Endodermal cell (in vitro differentiated cells): ENCODE results near the gene NACA. TPM values are rescaled to one million over a fixed set of nuclear protein-coding genes. Genes with fewer than 3 reads are reported as not detected.

Experiments
- DNase-seq: peaks from one replicate; pipeline ENCODE4 v3.0.0-alpha.2; 2017
- H3K27ac ChIP-seq: 2 replicates; pipeline ENCODE4 v1.5.1; 2013; ENCODE audit warnings: mild to moderate bottlenecking, low read depth, low read length, moderate library complexity
- H3K27me3 ChIP-seq: 2 replicates; pipeline ENCODE4 v1.6.1; 2013; ENCODE audit warnings: mild to moderate bottlenecking, low read length, moderate library complexity; ENCODE audit not compliant: insufficient read depth, control insufficient read depth, poor library complexity, severe bottlenecking
- H3K36me3 ChIP-seq: 2 replicates; pipeline ENCODE4 v1.7.0; 2013; ENCODE audit warnings: mild to moderate bottlenecking, low read length, moderate library complexity; ENCODE audit not compliant: control insufficient read depth, insufficient read depth
- H3K4me1 ChIP-seq: one replicate; pipeline ENCODE4 v1.7.0; 2013; ENCODE audit warnings: low read length; ENCODE audit not compliant: control insufficient read depth, insufficient read depth
- H3K4me3 ChIP-seq: 2 replicates; pipeline ENCODE4 v1.5.1; 2013; ENCODE audit warnings: mild to moderate bottlenecking, low read length, moderate library complexity
- H3K9ac ChIP-seq: 2 replicates; pipeline ENCODE4 v1.6.1; 2013; ENCODE audit warnings: mild to moderate bottlenecking, low read length, moderate library complexity; ENCODE audit not compliant: poor library complexity, severe bottlenecking; ENCODE audit errors: extremely low read depth
- H3K9me3 ChIP-seq: 2 replicates; pipeline ENCODE4 v1.6.1; 2013; ENCODE audit warnings: mild to moderate bottlenecking, low read length, moderate library complexity; ENCODE audit not compliant: control insufficient read depth
- H3K27ac Mint-ChIP-seq: 2 replicates; pipeline ENCODE4 v1.8.0; 2020; ENCODE audit warnings: mixed read lengths
- H3K27me3 Mint-ChIP-seq: 2 replicates; pipeline ENCODE4 v1.8.0; 2021; ENCODE audit warnings: mild to moderate bottlenecking, mixed read lengths; ENCODE audit not compliant: insufficient read depth
- H3K36me3 Mint-ChIP-seq: 2 replicates; pipeline ENCODE4 v1.8.0; 2020; ENCODE audit warnings: low read depth, mixed read lengths
- H3K4me1 Mint-ChIP-seq: 2 replicates; pipeline ENCODE4 v1.8.0; 2020; ENCODE audit warnings: mixed read lengths
- H3K4me3 Mint-ChIP-seq: 2 replicates; pipeline ENCODE4 v1.8.0; 2020; ENCODE audit warnings: mild to moderate bottlenecking, moderate library complexity, mixed read lengths
- H3K9me3 Mint-ChIP-seq: 2 replicates; pipeline ENCODE4 v1.8.0; 2020; ENCODE audit warnings: mild to moderate bottlenecking, mixed read lengths
- WGBS, 2 experiments: methylation state at CpG; one replicate each; pipeline versions ENCODE4 v1.1.5 to v1.1.7; 2013; ENCODE audit warnings: missing lambda C conversion rate in 2 of 2, mixed read lengths in 1 of 2; ENCODE audit not compliant: insufficient coverage in 1 of 2, insufficient read length in 1 of 2; 5-methylcytosine and 5-hydroxymethylcytosine counted together
- total RNA-seq, 2 donors: library from RNA; stranded (reverse); fragmentation: NEBNext Ultra II Directional in 1 of 2; extraction: Animal tissue kit (Norgen Biotek cat#: 25700) in 1 of 2; gene quantifications; 2 replicates in 1 of 2; 3 replicates in 1 of 2; pipeline ENCODE4 v1.2.1, GENCODE V29; 2021
- TF ChIP-seq, protein P1 (sequence below): fragments of 200-600 bp; sonication (generic); conservative IDR thresholded peaks from 2 replicates; pipeline ENCODE4 v1.5.0; 2021; ENCODE audit warnings: antibody characterized with exemption, mild to moderate bottlenecking

The NACA gene
- total RNA-seq, 2 donors from 2014 or later: 817 to 958 TPM

DNA sequence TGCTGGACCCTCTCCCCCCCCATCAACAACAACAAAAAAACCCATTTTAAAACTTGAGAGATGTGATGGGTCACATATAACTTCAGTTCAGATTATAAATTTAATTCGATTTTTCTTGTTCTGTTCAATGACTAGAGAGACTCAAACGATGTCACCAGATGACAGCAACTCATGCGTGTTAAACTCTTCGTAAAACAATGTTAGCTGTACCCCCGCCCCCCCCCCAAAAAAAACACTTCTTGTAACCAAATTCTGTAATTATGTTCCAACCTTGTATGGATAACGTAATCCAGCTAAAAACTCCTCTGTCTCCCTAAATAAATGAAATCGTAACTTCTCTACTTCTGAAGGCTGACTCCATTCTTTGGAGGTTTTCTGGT lies 614 bp upstream of the NACA start:
- Histone ChIP-seq H3K9me3 (no peaks in the 10 kb centered on the region), H3K27me3 (no peaks in the 10 kb centered on the region), H3K36me3 (peaks cover 38% of the 10 kb centered on the region), H3K27ac (peak overlapping the region; percentile 95), H3K4me3 (peak overlapping the region; percentile 99), H3K9ac (peak overlapping the region; percentile 99), H3K4me1 (peaks cover 3% of the 10 kb centered on the region)
- Mint-ChIP-seq H3K4me3 (peak overlapping the region; percentile 100), H3K36me3 (peaks cover 51% of the 10 kb centered on the region), H3K27ac (peak overlapping the region; percentile 99), H3K9me3 (no peaks in the 10 kb centered on the region), H3K27me3 (no peaks in the 10 kb centered on the region), H3K4me1 (peaks cover 32% of the 10 kb centered on the region)
- 64 to 76% methylated on average over 6 to 7 of the region's 7 CpGs for WGBS, 2 experiments
- TF ChIP-seq, protein P1, sequence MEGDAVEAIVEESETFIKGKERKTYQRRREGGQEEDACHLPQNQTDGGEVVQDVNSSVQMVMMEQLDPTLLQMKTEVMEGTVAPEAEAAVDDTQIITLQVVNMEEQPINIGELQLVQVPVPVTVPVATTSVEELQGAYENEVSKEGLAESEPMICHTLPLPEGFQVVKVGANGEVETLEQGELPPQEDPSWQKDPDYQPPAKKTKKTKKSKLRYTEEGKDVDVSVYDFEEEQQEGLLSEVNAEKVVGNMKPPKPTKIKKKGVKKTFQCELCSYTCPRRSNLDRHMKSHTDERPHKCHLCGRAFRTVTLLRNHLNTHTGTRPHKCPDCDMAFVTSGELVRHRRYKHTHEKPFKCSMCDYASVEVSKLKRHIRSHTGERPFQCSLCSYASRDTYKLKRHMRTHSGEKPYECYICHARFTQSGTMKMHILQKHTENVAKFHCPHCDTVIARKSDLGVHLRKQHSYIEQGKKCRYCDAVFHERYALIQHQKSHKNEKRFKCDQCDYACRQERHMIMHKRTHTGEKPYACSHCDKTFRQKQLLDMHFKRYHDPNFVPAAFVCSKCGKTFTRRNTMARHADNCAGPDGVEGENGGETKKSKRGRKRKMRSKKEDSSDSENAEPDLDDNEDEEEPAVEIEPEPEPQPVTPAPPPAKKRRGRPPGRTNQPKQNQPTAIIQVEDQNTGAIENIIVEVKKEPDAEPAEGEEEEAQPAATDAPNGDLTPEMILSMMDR: no peak
- DNase-seq: no peak

DNA sequence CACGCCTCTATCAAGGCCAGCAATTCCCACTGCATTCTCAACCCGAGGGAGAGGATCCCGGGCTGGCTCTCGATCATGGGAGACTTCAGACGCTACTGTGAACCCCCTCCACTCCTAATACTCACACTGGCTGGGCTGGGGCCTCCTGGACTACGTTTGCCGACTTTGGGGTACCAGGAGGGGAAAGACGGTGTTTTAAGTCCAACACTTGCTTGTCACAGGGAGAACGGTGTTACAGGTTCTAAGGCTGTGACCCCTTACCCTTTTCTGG lies 463 bp downstream of the NACA start:
- TF ChIP-seq, protein P1: no peak
- Mint-ChIP-seq H3K36me3 (peaks cover 57% of the 10 kb centered on the region), H3K4me3 (peak overlapping the region; percentile 100), H3K4me1 (peaks cover 43% of the 10 kb centered on the region), H3K27me3 (no peaks in the 10 kb centered on the region), H3K27ac (peak overlapping the region; percentile 99), H3K9me3 (no peaks in the 10 kb centered on the region)
- Histone ChIP-seq H3K27ac (peak overlapping the region; percentile 95), H3K4me1 (peaks cover 3% of the 10 kb centered on the region), H3K27me3 (no peaks in the 10 kb centered on the region), H3K36me3 (peaks cover 45% of the 10 kb centered on the region), H3K4me3 (peak overlapping the region; percentile 99), H3K9ac (peak overlapping the region; percentile 99), H3K9me3 (no peaks in the 10 kb centered on the region)
- 0% methylated on average over 1 to 9 of the region's 9 CpGs for WGBS, 2 experiments
- DNase-seq: no peak

DNA sequence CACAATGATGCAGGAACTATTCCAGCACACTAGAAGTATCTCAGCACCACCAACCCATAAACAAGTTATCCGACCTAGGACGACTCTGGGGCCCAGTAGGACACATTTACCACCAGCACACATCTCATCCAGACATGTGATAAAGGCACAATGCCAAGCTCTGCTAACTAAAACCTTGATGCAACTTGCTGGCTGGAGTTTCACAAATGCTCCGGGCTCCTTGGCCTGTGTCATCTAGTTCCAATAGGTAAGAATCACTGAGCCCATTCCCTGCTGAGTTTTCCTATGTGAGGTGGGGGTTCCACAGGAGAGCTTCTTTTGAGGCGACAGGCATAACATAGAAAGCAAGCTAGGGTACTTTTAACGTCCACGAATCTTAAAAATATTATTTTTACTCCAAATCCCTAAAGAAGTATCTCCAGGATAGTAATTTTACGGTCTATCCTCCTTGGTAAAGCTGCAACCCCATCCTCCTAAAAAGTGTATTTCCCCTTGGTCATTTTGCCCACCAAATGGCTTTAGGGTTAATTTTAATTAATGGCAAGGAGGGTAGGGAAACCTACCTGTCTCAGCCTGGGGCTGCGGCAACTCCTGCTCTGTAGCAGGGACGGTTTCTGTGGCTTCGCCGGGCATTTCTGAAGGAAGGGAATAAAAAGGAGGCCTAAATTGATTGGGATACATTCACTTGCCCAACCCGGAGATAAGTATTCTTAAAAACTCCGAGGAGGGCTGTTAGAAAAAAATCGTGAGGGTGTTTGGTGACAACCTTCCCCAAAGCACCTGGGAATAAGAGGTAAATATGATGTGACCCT lies 1.0 kb downstream of the NACA start:
- Mint-ChIP-seq H3K27me3 (no peaks in the 10 kb centered on the region), H3K9me3 (no peaks in the 10 kb centered on the region), H3K27ac (peak overlapping the region; percentile 99), H3K4me1 (peaks cover 48% of the 10 kb centered on the region), H3K4me3 (peak overlapping the region; percentile 100), H3K36me3 (peaks cover 59% of the 10 kb centered on the region)
- TF ChIP-seq, protein P1: no peak
- Histone ChIP-seq H3K27ac (peak overlapping the region; percentile 95), H3K4me1 (peaks cover 3% of the 10 kb centered on the region), H3K27me3 (no peaks in the 10 kb centered on the region), H3K4me3 (peak overlapping the region; percentile 99), H3K36me3 (peaks cover 51% of the 10 kb centered on the region), H3K9me3 (no peaks in the 10 kb centered on the region), H3K9ac (peak overlapping the region; percentile 99)
- 4% methylated on average over 8 to 14 of the region's 14 CpGs for WGBS, 2 experiments
- peak; percentile 59 for DNase-seq
